NCI-H524 (cell line): ENCODE data around the gene CCL17.
"Not testable (repeated sequence)": the region's sequence is repeated elsewhere in the genome, so short reads cannot be mapped to it uniquely, and the experiment has no call there.

Experiments used
- DNase-seq, 2 experiments: peaks; one replicate each; lab custom pipeline; 2025; lab: John Stamatoyannopoulos, UW

CCL17 gene

GRCh38 chr16:57396786-57397185, 7.8 kb upstream of the CCL17 start:
- DNase-seq, result no peak

DNA sequence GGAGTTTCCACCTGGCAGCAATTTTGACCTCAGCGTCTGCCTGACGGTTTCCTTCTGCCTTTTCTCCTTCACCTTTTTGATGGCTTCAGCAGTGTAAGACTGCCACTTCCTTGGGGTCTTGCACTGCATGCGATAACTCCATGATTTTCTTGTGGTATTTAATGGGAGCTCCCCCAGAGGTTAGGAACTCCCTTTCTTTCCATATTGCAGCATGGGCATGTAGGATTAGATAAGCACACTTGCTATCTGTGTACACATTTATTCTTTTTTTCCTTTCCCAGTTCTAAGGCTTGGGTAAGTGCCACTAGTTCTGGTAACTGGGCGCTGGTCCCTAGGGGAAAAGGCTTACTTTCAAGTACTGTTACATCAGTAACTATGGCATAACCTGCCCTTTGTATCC, 7.1 kb upstream of the CCL17 start:
- not testable (repeated sequence) for DNase-seq

DNA sequence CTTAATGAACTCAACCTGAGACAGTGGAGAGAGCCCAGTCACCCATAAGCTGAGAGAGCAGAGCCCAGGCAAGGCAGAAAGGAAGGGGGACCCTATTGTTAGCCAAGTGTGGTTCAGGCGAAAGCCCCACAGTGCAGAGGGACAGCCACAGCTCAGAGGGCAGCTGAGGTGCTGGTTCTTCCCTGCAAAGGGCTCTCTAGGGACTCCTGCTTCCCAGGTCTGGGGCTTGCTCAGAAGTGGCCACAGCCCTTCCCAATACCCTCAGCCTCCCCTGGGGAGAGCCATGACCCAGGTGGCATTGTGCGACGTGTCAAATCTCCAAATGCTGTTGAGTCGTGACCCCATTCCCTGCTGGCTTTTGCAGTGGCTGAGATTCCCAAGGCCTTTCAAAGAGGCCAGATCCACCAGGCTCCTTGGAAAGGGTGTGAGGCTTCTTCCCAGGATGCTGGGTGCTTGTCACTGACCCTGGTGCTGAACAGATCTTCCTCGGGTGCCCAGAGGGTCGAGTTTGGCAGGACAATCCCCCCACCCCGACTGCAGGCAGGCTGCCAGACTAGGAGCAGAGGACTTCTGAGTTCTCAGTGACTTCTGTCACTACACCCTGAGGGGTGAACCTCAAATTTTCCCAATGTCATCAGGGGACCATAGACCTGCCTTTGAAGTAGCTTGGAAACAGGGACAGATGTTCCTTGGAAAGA, 2.5 kb upstream of the CCL17 start:
- no peak for DNase-seq

DNA sequence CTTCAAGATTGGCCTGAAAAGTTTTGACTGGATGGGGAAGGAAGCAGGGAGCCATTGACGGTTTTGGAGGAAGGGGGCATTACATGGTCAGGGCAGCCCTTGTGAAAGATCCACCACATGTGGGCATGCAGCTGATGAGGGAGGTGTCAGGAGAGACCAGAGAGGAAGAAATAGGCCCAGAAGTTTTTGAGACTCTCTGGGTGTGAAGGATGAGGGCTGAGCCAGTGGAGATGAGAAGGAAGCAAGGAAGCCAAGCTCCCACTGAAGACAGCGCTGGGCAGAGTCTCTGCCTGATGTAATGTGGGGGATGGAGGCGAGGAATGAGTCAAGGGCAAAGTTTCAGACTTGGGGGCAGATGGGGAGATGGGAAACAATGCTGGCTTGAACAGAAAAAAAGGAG, 530 bp downstream of the CCL17 start:
- no peak for DNase-seq

- no peak for DNase-seq
Measured at GRCh38 chr16:57406881-57407280, 2.3 kb downstream of the CCL17 start.

DNA sequence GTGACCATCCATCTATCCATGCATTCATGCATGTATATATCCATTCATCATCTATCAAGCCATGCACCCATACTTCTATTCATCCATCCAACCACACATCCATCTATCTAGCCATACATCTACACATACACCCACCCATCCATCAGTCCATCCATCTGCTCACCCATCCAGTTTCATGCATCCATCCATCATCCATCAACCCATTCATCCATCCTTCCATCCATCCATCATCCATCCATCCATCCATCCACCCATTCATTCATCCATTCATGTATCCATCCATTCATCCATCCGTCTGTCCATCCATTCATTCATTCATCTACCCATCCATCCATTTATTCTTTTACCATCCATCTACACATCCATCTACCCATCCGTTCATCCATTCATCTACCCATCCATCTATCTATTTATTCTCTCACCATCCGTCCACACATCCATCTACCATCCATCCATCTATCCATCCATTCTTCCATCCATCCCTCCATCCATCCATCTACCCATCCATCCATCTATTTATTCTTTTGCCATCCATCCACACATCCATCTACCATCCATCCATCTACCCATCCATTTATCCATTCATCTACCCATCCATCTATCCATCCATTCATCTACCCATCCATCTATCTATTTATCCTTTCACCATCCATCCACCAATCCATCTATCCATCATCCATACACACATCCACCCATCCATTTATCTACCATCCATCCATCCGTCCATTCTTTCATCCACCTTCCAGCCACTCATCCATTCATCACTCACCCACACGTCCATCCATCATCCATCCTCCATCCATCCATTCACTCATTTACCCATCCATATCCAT, 3.2 kb downstream of the CCL17 start:
- DNase-seq, result no peak

GRCh38 chr16:57409065-57409464, 4.5 kb downstream of the CCL17 start:
- no peak for DNase-seq

GRCh38 chr16:57409870-57410587, 5.5 kb downstream of the CCL17 start:
- peak in 1 of 2 experiments; percentile 54 for DNase-seq

DNA sequence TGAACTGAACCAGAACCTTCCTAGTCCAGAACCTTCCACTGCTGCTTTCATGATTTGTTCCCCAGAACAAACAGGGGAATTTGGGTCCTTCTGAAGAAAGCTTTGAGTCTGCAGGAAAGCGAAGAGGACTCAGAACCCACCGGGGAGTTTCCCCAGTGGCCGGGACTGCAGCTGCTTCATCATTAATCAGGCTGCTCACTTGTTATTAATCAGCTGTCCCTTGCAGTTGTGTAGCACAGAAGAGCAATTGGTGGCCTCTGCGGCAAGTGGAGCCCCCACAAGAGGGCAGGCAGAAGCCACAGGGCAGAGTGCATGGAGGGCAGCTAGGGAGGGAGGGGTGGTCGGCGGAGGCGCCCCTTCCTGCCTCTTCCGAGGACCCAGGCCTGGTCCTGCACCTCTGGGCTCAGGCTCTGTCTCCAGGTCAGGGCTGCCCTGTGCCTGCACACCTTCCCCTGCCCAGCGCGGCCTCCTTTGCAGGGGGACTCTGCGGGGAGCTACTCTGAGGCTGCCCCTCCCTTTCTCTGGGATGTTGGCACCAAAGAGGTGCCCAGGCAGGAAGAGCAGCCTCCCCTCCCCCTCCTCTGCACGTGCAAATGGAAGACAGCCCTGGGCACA, 6.9 kb downstream of the CCL17 start:
- peak in 1 of 2 experiments; percentile 45 for DNase-seq

DNA sequence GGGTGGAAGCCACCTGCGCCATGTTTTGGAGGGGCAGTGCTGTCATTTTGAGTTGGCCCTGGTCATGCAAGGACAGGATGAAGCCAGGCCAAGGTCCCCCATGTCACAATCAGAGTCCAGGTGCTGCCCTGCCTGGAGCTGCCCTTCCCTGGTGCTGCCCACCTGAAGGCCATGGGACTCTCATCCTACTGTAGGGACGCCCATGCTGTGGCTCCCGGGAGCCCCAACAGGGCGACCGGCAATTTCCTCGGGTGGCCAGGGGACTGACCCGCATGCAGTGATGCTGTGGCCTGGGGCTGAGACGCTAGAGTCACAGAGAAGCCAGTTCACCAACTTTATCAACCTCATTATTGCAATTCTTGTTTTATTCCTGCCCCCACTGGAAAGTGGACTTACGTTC, 8.0 kb downstream of the CCL17 start:
- DNase-seq, result no peak

GRCh38 chr16:57413301-57413730, 8.7 kb downstream of the CCL17 start:
- no peak for DNase-seq

DNA sequence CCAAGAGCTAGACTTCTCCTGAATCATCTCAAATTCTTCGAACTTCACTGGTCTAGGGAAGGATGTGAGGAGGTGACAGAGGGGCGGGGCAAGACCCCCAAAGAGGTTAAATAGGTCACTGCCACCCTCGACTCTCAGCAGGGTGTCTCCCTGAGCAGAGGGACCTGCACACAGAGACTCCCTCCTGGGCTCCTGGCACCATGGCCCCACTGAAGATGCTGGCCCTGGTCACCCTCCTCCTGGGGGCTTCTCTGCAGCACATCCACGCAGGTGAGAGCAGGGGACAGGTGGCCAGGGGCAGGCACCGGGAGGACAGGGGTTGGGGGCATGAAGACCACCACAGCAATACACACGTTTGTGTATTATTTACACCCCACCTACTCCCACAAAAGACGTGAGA, 9.2 kb downstream of the CCL17 start:
- no peak for DNase-seq

DNA sequence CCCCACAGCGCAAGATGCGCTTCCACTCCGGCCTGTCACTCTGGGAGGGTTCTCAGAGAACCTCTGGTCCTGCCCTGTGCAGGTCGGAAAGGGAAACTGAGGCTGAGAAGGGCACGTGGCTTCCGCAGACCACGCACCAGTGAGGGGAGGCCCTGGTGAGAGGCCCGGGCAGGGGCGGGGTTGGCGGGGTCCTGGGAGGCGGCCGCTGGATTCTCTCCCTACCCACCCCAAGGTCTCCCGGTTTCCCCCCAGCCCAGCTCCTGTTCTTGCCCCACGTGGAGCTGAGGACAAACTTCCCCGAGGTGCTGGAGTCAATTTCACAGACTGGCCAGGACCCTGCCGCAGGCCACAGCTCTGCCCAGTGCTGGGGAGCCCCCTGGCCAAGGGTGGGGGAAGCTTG, 11.5 kb downstream of the CCL17 start:
- DNase-seq, result no peak

DNA sequence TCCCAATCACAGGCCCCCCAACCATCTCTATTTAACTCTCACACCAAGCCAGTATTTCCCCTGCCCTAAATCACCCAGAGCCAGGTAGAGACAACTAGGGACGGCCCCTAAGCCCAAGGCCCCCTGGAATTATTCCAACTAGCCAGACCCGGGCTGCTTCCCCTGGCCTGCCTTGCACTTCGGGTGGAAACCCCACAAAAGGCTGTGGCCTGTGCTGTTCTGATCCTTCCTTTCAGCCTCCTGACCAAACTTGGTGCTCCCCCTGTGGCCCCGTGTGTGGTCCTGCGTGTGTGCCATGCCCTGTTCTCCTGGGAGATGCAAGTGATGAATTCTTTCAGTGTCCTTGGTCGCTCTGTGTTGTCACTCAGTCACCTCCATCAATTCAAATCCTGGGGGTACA, 14.9 kb downstream of the CCL17 start:
- DNase-seq, result no peak

- DNase-seq, result peak; percentile 39 to 76
Measured at GRCh38 chr16:57422026-57422944, 17.7 kb downstream of the CCL17 start.

DNA sequence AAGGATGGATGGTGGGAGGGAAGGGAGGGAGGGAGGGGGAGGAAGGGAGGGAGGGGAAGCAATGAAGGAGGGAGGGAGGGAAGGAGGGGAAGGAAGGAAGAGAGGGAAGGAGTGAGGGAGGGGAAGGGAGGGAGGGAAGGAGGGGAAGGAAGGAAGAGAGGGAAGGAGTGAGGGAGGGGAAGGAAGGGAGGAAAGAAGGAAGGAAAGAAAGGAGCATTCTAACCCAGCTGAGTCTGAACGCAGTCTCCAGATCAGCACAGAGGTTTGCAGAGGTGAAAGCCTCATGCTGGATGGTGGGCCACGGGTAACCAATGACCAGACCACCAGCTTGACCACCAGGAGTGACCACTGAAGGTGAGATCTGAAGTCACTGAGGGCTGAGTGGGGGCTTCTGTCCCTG, 18.6 kb downstream of the CCL17 start:
- DNase-seq, result no peak

DNA sequence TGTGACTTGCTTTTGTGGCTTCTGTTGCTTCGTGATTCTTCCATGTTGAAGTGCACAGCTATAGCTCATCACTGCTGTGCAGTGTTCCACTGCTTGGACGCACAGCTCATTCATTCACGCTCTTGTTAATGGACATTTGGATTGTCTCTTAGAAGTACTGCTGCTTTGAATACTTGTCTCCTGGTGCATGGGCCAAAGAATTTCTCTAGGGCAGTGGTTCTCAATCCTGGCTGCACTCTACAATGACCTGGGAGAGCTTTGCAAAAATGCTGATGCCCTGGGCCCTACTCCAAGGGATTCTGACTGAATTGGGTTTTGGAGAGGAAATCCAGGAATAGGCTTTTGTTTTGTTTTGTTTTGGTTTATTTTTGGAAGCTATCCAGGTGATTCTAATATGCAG, 20.0 kb downstream of the CCL17 start:
- no peak for DNase-seq

- no peak for DNase-seq
Measured at GRCh38 chr16:57426356-57426755, 21.8 kb downstream of the CCL17 start.

GRCh38 chr16:57427307-57427706, 22.7 kb downstream of the CCL17 start:
- peak in 1 of 2 experiments; percentile 17 for DNase-seq

DNA sequence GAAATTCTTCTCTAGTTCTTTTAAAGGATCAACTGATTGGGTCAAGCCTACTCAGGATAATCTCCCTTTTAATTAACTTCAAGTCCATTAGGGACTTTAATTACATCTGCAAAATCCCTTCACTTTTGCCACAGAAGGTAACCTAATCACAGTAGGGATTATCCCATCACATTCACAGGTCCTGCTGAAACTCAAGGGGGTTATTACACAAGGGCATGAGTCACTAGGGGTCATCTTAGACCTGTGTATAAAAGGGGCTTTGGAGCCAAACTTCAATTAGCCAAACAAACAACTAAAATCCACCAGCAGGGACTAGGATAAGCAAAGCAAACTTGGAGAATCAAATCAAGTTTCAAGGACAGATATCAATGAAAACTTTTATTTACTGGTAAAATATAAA, 23.3 kb downstream of the CCL17 start:
- DNase-seq, result peak; percentile 62 to 68

GRCh38 chr16:57430955-57431354, 26.4 kb downstream of the CCL17 start:
- DNase-seq, result no peak
